HG03558 (cell line): ENCODE data around the gene CNKSR3.
"Not testable (repeated sequence)": the region's sequence is repeated elsewhere in the genome, so short reads cannot be mapped to it uniquely, and the experiment has no call there.

ENCODE experiments used
- ATAC-seq: cut with Tn5 transposase; IDR thresholded peaks from one replicate; pipeline ENCODE4 v1.9.1; 2021; ENCODE audit warnings: moderate number of reproducible peaks; ENCODE audit not compliant: unreplicated experiment; ENCODE audit errors: extremely low read depth

CNKSR3 gene

DNA sequence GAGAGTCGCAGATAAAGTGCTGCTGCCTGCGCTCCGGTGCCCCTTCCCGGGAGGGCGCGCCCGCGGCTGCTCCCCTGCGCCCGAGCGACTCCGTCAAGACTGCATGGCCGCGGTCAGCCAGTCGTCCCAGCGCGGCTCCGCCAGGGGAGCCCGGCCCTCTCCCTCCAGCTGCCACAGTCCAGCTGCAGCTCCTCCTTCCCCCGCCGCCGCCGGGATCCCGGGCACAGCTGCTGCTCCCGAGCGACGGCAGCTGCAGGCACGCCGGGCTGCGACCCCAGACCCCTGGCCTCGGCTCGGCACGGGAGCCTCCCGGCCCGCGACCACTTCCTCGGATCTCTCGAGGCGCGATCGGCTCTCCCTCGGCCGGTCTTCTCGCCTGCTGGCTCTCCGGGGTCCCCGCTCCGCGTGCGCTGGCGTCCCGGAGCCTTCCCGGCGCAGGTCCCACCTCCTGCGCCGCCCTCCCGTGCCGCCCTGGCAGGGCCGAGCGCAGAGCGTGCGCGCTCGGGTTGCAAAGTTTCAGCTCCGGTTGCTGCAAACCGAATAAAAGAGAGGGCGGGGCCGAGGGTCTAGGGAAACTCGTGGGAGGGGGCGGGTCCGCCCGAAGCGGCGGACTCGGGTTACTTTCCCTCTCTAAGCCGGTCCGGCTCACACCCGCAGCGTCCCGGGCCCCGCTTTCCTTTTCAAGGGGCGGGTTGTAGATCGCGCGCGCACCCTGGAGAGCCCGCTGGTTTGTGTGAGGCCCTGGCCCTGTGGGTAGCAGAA, at the start of gene CNKSR3:
Gene CNKSR3, minus strand, starts transcription at position 542 of the 762 bp plus-strand sequence. CDS start 571 bp downstream, outside the sequence.
- no peak for ATAC-seq

DNA sequence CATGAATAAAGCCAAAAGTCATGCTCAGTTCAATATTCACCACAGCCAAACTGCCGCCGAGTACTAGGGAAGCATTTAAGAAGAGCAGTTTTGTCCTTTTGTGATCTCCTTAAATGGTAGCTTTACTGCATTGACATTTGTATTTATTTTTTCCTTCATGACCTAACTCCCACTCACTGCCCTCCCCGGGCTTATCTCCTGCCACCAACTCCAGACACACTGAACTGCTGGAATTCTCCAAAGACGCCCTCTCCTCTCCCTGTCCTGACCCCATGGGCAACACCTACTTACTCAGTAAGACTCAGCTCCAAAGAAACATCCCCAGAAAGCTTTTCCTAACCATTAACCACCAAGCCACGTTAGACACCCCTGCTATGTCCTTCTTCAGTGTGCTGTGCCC, 48.5 kb upstream of the CNKSR3 start:
- ATAC-seq: no peak

DNA sequence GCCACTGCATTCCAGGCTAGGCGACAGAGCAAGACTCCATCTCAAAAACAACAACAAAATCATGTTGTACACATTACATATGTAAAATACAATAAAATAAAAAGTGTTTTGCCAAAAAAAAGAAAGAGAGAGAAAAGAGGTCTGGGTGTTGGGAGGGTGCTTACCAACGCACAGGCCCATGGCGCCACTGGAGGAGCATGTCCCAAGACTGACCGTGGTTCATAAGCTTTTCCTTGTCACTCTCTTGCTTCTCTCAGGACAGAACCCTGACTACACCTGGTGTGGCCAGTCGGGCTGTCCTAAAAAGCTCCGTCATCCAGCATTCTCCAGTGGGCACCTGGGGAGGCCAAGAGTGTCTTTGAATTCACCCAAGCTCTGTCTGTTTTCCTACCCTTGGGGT, 48.0 kb upstream of the CNKSR3 start:
- ATAC-seq: no peak

DNA sequence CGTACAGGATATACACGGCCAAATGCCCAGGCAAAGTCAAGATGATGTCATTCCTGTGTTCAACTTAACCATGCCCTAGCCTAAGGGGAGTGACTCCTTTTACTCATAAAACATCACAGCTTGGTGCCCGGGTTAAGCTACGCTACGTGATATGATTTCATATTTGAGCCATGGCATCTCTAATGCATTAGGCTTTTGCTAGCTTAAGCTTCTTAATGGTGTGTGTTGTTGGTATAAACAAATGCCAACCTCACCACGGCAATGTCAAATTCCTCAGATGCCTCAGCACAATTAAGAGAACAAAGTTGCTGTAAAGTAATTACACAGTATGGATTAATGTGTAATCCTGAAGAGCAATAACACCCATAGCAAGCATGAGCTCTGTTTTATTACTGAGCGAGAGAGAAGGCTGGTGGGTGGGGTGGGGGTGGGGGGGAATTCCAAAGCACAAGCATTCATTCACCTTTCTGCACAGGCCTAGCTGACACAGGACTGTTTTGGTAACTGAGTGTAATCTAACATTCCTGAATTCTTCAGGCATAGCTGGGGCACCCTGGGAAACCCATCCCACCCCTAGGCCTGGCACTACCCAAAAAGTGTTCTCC, 44.7 kb upstream of the CNKSR3 start:
- ATAC-seq: no peak

GRCh38 chr6:154554491-154554890, 44.0 kb upstream of the CNKSR3 start:
- ATAC-seq: no peak

- ATAC-seq: no peak
Measured at GRCh38 chr6:154550779-154551178, 40.3 kb upstream of the CNKSR3 start.

GRCh38 chr6:154549179-154549578, 38.7 kb upstream of the CNKSR3 start:
- no peak for ATAC-seq

GRCh38 chr6:154548130-154548830, 37.8 kb upstream of the CNKSR3 start:
- no peak for ATAC-seq

DNA sequence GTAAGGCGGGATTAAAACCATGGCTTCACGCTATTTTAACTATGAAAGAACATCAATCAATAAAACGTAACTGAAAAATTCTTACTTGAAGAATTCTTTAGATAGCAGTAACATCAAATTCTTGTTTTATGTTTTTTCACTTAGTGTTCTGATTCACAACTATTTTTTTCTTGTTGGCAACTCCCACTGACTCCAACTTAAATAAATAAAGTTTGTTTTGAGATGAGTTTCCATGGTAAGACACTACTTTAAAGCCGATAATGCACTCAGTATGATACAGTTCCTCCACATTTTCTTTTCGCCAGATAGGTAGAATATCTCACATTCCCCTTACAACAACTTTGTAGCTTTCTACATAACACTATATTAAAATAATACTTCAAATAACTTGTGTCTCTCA, 33.1 kb upstream of the CNKSR3 start:
- no peak for ATAC-seq

DNA sequence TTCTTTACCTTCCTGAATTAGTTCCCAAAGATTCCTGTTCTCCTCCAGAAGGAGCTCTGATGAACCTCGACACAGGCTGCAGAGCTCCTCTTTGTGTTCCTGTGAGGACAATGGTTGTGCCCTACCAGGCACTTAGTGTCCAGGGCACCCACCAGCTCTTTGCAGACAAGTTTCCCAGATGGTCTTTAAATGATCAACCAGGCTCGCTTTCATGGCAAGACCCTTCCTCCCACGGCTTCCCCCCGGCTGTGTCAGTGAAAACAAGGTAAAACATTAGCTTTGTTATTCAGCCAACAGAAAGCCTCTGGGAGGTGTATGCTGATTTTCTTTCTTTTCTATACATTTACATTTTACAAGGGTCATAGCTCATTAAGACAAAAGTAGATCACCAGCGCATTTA, 32.3 kb upstream of the CNKSR3 start:
- ATAC-seq: no peak

- ATAC-seq: not testable (repeated sequence)
Measured at GRCh38 chr6:154541837-154542236, 31.4 kb upstream of the CNKSR3 start.

DNA sequence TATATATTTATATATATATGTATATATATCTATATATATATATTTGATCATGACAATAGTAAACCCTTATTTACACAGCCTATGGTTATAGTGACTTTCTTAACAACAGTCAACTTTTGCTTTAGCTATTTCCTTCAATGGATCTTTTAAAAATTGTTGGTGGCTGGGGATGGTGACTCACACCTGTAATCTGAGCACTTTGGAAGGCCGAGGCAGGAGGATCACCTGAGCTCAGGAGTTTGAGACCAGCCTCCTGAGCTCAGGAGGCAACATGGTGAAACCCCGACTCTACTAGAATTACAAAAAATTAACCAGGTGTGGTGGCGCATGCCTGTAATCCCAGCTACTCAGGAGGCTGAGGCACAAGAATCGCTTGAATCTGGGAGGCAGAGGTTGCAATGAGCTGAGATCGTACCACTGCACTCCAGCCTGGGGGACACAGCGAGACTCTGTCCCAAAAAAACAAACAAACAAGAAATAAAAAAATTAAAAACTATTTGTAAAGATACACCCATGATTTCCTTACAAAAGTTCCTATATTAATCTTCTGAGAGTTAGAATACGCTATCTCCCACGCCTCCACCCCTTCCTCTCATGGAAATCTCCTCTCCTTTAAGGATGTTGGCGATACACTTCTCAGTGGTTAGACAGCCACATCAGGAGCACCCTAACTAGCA, 29.2 kb upstream of the CNKSR3 start:
- ATAC-seq: no peak

DNA sequence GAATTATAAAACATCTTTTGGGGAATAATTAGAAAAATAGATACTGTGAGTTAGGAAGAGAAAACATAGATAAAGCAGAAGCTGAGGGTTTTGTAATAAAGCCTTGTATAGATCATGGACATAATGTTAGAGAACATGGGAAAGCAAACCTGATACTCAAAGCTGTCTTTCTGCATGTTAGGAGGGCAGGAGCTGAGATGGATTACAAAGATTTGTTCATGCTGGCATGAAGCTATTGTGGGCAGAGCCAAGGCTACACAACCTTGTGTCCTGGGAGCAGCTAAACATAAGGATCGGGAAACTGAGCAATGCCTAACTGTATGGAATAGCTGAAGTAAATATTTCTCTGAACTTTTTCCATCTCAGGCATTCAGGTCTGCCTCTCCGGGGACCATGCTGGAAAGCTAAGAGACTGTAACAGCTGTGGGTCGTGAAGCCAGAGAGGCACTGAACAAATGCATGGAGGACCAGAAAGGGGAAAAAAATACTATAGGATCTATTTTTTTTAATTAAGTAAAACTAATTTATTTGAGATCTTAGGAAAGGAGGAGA, 28.2 kb upstream of the CNKSR3 start:
- ATAC-seq: no peak

DNA sequence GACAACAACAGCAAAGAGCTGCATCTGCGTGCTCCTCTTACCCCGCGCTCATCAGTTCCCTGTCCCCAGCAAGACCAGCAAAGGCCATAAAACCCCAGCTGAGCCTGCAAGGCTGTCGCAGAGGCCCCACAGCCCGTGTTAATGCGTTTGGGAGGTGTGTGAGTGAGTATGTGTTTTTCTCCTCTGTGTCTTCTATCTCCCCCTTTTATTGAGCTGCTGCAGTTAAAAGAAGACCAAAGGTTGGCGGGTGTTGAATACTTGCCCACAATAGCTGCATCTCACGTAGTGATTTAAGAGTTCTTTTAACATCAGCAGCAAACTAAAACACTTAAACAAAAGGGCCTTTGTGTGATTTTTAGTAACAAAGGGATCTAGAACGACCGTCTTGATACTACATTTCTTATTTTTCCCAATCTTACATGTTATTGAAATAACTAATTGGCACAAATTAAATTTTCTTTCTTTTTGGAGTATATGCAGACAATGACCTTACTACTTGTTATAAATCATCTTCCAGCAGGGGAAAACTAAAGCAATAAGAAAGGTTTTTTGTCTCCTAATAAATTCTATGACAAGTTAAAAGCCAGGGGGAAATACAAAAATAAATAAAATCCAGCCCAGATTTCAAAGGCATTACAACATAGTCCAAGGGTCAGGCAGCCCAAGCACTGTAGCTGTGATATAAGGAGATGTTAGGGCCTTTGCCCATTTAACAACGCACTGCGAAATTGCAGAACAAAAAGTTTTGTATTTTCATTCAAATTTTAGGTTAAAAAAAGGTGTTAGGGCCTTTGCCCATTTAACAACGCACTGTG, 27.2 kb upstream of the CNKSR3 start:
- ATAC-seq: no peak

DNA sequence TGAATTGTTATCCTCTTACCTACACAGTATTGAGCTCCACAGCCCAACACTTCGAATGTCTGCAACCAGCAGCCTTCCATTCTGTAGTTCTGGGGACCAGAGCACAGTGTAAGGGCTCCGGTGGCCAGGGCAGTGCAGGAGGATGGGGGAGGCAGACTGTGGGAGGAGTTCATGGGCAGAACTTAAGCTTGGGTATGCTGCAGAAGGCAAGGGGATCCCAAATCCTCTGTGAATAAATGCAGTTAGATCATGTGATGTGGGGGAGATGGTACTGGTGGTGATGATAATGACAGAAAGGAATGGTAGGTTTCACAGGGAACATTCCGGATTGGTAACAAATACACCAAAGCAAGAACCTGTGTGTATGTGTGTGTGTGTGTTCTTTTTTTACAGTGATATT, 26.5 kb upstream of the CNKSR3 start:
- no peak for ATAC-seq

GRCh38 chr6:154536255-154536654, 25.8 kb upstream of the CNKSR3 start:
- no peak for ATAC-seq

DNA sequence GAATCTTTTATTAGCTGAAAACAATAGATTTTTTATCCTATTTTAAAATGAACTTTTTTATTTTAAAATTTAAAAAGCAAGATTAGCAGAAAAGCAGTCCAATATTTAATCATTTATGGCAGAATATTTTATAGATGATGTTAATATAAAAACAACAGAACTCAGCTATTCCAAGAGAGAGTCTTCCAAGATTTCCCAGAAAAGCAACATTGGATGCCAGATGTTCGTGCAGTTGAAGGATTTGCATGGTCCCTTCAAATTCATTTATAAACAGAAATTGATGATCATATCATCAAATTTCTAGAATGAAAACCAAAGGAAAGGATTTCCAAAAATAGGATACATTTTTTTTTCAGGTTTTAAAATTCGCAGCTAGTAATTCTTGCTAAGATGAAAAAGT, 25.4 kb upstream of the CNKSR3 start:
- no peak for ATAC-seq

- no peak for ATAC-seq
Measured at GRCh38 chr6:154535147-154535546, 24.7 kb upstream of the CNKSR3 start.

DNA sequence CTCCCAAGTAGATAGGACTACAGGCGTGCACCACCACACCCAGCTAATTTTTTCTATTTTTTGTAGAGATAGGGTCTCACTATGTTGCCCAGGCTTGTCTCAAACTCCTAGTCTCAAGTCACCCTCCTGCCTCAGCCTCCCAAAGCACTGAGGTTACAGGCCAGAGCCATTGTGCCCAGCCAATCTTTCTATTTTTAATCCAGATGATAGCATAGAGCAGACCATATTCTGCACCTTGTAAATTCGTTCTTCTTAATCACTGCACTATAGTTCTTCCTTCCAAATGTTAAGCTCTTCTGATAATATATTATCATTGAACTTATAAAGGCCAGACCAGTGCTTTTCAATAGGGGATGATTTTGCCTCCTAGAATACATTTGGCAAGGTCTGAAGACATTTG, 24.0 kb upstream of the CNKSR3 start:
- ATAC-seq: no peak

GRCh38 chr6:154532426-154532825, 21.9 kb upstream of the CNKSR3 start:
- no peak for ATAC-seq
